ENCODE data around the gene SLC12A7.
"Not testable (repeated sequence)": the region's sequence is repeated elsewhere in the genome, so short reads cannot be mapped to it uniquely, and the experiment has no call there.

Gene SLC12A7

GRCh38 chr5:1068204-1068894 lies 43.5 kb downstream of the SLC12A7 start:
- no peak for DNase-seq (ENCODE audit: insufficient read length)
- no peak for FAIRE-seq
- no peak for TF ChIP-seq POLR2A (IDR thresholded peaks at IDR 0.05; ENCODE audit: low read depth, low read length)
- TF ChIP-seq TAF1 (IDR thresholded peaks at IDR 0.05; ENCODE audit: borderline replicate concordance, low read depth, low read length) = no peak
- TF ChIP-seq POLR2AphosphoS5 (IDR thresholded peaks at IDR 0.05; ENCODE audit: low read depth, low read length) = no peak

GRCh38 chr5:1067141-1068121 lies 44.4 kb downstream of the SLC12A7 start:
- no peak for TF ChIP-seq TAF1 (IDR thresholded peaks at IDR 0.05; ENCODE audit: borderline replicate concordance, low read depth, low read length)
- no peak for TF ChIP-seq POLR2AphosphoS5 (IDR thresholded peaks at IDR 0.05; ENCODE audit: low read depth, low read length)
- no peak for TF ChIP-seq POLR2A (IDR thresholded peaks at IDR 0.05; ENCODE audit: low read depth, low read length)
- FAIRE-seq (no peak), DNase-seq (ENCODE audit: insufficient read length) (no peak)

- no peak for TF ChIP-seq POLR2A (IDR thresholded peaks at IDR 0.05; ENCODE audit: low read depth, low read length)
- TF ChIP-seq TAF1 (IDR thresholded peaks at IDR 0.05; ENCODE audit: borderline replicate concordance, low read depth, low read length) = no peak
- DNase-seq (ENCODE audit: insufficient read length) (no peak), FAIRE-seq (no peak)
Measured at GRCh38 chr5:1066676-1067075, 45.2 kb downstream of the SLC12A7 start.

GRCh38 chr5:1065891-1066650 lies 45.8 kb downstream of the SLC12A7 start:
- TF ChIP-seq POLR2AphosphoS5 (IDR thresholded peaks at IDR 0.05; ENCODE audit: low read depth, low read length) (no peak), TAF1 (IDR thresholded peaks at IDR 0.05; ENCODE audit: borderline replicate concordance, low read depth, low read length) (no peak), POLR2A (IDR thresholded peaks at IDR 0.05; ENCODE audit: low read depth, low read length) (no peak)
- FAIRE-seq = no peak
- no peak for DNase-seq (ENCODE audit: insufficient read length)

- TF ChIP-seq TAF1 (IDR thresholded peaks at IDR 0.05; ENCODE audit: borderline replicate concordance, low read depth, low read length) (no peak), POLR2AphosphoS5 (IDR thresholded peaks at IDR 0.05; ENCODE audit: low read depth, low read length) (no peak), POLR2A (IDR thresholded peaks at IDR 0.05; ENCODE audit: low read depth, low read length) (no peak)
- no peak for DNase-seq (ENCODE audit: insufficient read length)
- no peak for FAIRE-seq
Measured at GRCh38 chr5:1065143-1065750, 46.6 kb downstream of the SLC12A7 start.

- FAIRE-seq (no peak), DNase-seq (ENCODE audit: insufficient read length) (no peak)
- no peak for TF ChIP-seq POLR2AphosphoS5 (IDR thresholded peaks at IDR 0.05; ENCODE audit: low read depth, low read length)
- no peak for TF ChIP-seq POLR2A (IDR thresholded peaks at IDR 0.05; ENCODE audit: low read depth, low read length)
Measured at GRCh38 chr5:1064383-1065142, 47.3 kb downstream of the SLC12A7 start.

- FAIRE-seq = no peak
Measured at GRCh38 chr5:1063661-1064382, 48.0 kb downstream of the SLC12A7 start.

GRCh38 chr5:1062761-1063568 lies 48.9 kb downstream of the SLC12A7 start:
- TF ChIP-seq TAF1 (IDR thresholded peaks at IDR 0.05; ENCODE audit: borderline replicate concordance, low read depth, low read length) = no peak
- no peak for TF ChIP-seq POLR2AphosphoS5 (IDR thresholded peaks at IDR 0.05; ENCODE audit: low read depth, low read length)
- TF ChIP-seq POLR2A (IDR thresholded peaks at IDR 0.05; ENCODE audit: low read depth, low read length) = no peak
- no peak for FAIRE-seq

More at GRCh38 chr5:1063661-1064382, 48.0 kb downstream of the SLC12A7 start:
- TF ChIP-seq POLR2A (IDR thresholded peaks at IDR 0.05; ENCODE audit: low read depth, low read length) (no peak), TAF1 (IDR thresholded peaks at IDR 0.05; ENCODE audit: borderline replicate concordance, low read depth, low read length) (no peak), POLR2AphosphoS5 (IDR thresholded peaks at IDR 0.05; ENCODE audit: low read depth, low read length) (no peak)
- no peak for DNase-seq (ENCODE audit: insufficient read length)

GRCh38 chr5:1061916-1062315 lies 49.9 kb downstream of the SLC12A7 start:
- FAIRE-seq (no peak), DNase-seq (ENCODE audit: insufficient read length) (no peak)
- TF ChIP-seq POLR2AphosphoS5 (IDR thresholded peaks at IDR 0.05; ENCODE audit: low read depth, low read length) = no peak
- TF ChIP-seq POLR2A (IDR thresholded peaks at IDR 0.05; ENCODE audit: low read depth, low read length) = no peak
- TF ChIP-seq TAF1 (IDR thresholded peaks at IDR 0.05; ENCODE audit: borderline replicate concordance, low read depth, low read length) = no peak

More at GRCh38 chr5:1062761-1063568, 48.9 kb downstream of the SLC12A7 start:
- DNase-seq (ENCODE audit: insufficient read length) = no peak

- FAIRE-seq = not testable (repeated sequence)
Measured at GRCh38 chr5:1061292-1061691, 50.6 kb downstream of the SLC12A7 start.

More at GRCh38 chr5:1061292-1061691, 50.6 kb downstream of the SLC12A7 start:
- DNase-seq (ENCODE audit: insufficient read length) = not testable (repeated sequence)
